HG02678 (cell line): ENCODE measurements around the gene SSH3.
"Not testable (repeated sequence)": the region's sequence is repeated elsewhere in the genome, so short reads cannot be mapped to it uniquely, and the experiment has no call there.

Source experiments
- ATAC-seq: cut with Tn5 transposase; IDR thresholded peaks from one replicate; pipeline ENCODE4 v1.9.1; 2021; ENCODE audit warnings: mild to moderate bottlenecking, moderate library complexity; ENCODE audit not compliant: unreplicated experiment

The SSH3 gene

DNA sequence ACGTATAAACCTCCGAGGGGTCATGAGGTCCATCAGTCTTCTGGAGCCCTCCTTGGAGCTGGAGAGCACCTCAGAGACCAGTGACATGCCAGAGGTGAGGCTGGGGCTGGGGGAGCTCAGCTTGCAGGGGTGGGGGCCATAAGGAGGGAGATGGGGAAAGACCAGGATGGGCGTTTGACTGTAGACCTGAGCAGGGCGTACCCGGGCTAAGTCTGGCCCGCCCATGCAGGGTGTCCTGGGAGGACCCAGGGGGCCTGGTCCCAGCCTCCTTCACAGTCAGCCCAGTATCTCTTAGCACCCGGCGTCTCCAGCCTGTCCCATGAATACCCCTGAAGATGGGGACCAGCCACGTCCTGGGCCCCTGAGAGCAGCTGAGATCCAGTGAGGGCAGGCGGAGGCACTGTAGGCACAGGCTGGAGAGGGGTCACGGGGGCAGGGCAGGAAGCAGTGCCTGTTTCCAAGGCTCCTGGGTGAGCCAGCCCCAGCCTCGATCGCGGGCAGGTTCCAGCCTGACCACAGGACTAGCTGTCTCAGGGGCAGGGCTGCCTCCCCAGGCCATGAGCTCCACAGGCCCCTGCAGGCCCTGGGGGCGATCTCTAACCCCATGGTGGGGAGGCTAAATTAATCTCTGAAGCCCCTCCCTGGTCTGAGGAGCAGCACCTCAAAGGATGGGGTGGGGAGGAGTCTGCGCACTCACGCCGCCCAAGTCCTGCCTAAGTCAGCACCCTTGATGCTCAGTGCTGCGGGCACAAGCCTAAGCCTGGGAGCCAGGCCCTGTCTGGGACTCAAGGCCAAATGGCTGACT lies 7.1 kb downstream of the SSH3 start:
- ATAC-seq: no peak

DNA sequence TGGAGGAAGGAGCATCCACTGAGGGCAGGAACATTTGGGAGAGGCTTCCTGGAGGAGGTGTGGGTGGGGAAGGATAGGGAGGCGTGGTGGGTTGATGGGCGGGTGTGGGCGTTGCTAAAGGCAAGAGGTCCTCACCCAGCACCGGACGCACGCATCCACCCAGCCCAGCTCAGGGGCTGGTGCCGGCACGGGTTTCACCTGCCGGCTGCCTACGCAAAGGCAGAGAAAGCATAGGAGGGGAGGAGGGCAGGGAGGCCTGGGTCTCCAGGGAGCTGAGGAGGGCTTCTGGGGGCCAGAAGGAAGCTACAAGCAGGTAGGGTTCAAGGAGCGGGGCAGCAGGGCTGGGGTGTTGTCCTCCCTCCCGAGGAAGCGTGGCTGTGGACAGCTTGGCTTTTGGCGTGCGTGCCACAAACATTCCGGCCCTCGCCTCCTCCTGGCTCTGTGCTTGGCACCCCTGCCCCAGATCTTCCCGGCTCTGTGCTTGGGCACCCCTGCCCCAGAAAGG lies 7.8 kb downstream of the SSH3 start:
- ATAC-seq: no peak

DNA sequence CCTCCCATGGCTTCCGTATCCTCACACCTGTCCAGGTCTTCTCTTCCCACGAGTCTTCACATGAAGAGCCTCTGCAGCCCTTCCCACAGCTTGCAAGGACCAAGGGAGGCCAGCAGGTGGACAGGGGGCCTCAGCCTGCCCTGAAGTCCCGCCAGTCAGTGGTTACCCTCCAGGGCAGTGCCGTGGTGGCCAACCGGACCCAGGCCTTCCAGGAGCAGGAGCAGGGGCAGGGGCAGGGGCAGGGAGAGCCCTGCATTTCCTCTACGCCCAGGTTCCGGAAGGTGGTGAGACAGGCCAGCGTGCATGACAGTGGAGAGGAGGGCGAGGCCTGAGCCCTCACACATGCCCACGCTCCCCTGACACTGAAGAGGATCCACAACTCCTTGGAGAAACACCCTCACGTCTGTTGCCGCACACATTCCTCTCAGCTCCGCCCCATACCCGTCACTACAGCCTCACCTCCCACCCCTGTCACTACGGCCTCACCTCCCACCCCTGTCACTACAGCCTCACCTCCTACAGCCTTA lies 8.3 kb downstream of the SSH3 start:
- ATAC-seq: no peak

DNA sequence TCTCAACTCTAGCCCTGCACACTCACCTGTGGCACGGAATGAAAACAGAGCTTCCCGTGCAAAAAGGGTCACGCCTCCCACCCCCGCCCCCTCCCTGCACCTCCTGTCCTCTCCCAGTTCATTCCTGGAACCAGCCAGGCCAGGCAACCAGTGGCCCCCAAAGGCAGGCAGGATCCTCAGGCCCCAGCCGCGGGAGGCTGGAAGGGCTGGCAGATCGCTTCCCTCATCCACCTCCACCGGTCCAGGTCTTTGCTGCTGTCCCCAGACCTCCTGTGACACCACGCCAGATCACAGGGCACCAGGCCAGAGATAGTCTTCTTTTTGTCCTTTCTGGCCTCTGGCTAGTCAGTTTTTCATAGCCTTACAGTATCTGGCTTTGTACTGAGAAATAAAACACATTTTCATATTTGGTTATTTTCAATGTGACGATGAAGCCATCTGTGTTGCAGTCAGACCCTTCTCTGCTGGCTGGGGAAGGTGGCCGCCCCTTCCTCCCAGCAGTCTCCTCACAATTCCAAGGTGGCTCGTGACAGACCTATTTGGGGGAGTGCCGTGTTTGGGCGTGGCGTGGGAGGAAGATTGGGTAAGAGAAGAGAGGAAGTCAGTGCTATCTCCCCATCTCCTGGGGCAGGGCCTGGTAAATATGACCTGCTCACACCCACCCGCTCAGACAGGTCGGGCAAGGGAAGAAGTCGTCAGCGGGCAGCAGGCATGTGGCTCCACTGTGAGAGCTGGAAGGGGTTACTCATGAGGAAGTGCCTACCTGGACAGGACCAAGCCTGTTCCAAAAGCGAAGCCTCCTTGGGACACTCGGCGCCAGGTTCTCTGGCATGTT lies 9.1 kb downstream of the SSH3 start:
- ATAC-seq: no peak

DNA sequence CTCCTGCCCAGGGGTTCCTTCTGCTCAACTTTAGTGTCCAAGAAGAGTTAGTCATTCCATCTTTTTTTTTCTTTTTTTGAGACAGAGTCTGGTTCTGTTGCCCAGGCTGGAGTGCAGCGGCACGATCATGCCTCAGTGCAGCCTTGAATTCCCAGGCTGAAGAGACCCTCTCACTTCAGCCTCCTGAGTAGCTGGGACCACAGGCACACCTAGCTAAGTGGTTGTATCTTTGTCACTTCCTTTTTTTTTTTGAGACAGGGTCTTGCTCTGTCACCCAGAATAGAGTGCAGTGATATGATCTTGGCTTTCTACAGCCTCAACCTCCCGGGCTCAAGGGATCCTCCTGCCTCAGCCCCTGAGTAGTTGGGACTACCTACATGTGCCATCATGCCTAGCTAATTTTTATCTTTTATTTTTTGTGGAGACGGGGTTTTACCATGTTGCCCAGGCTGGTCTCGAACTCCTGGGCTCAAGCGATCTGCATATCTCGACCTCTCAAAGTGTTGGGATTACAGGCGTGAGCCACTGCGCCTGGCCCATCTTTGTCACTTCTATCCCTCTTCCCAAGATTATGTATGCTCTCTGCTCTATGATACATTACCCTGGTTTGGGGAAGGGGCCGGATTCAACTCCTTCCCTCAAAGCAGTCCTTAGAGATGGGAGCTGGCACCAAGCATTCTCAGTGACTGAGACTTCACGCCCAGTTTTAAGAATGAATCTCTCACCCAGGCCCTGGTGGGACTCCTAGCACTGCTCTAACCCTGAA lies 10.0 kb downstream of the SSH3 start:
- ATAC-seq: no peak

DNA sequence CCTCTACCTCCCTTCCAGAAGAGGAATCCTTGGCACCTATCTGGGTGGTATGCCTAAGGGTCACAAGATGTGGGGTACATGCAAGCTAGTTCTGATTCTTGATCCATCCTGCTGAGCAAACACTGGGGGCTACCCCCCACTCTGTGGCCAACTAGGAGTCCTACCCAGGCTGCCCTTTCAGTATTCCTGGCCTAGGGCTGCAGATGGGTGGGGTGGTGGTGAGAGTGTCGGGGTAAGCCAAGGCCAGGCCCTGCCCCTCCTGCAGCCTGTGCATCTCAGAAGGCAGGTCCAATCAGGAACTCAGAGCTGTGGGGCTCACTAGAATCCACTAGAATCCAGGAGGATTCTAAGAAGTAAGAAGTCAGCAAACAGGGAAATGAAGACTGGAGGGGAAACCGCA lies 10.9 kb downstream of the SSH3 start:
- no peak for ATAC-seq

DNA sequence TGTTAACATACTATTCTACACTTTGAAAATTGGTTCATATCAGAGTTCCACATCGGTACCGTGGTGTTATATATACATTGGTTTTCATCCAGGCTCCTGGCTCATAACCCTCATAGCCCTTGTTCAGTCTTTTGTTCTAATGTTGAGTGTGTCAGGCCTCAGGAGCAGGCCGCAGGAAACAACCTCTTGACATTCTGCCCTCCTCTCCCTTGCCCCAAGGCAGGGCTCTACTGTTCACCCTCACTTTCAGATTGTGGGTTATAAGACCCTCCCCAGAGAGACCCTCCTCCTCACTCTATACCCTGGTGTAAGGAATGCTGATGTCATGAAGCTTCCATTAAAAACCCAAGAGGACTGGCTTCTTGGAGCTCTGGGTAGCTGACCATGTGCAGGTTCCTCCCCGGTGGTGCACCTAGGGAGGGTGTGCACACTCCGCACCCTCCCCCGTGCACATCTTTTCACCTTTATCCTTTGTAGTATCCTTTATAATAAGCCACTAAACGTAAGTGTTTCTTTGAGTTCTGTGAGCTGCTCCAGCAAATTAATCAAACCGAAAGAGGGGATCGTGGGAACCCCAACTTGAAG lies 12.1 kb downstream of the SSH3 start:
- ATAC-seq: no peak

DNA sequence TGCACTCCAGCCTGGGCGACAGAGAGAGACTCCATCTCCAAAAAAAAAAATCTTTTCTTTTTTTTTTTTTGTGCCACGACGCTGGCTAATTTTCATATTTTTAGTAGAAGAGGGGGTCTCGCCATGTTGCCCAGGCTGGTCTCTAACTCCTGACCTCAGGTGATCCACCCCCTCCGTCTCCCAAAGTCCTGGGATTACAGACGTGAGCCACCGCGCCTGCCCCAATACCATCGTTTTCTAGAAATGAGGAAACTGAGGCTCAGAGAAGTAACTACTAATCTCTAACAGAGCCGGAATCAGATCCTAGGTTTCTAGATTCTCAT lies 13.5 kb downstream of the SSH3 start:
- no peak for ATAC-seq

DNA sequence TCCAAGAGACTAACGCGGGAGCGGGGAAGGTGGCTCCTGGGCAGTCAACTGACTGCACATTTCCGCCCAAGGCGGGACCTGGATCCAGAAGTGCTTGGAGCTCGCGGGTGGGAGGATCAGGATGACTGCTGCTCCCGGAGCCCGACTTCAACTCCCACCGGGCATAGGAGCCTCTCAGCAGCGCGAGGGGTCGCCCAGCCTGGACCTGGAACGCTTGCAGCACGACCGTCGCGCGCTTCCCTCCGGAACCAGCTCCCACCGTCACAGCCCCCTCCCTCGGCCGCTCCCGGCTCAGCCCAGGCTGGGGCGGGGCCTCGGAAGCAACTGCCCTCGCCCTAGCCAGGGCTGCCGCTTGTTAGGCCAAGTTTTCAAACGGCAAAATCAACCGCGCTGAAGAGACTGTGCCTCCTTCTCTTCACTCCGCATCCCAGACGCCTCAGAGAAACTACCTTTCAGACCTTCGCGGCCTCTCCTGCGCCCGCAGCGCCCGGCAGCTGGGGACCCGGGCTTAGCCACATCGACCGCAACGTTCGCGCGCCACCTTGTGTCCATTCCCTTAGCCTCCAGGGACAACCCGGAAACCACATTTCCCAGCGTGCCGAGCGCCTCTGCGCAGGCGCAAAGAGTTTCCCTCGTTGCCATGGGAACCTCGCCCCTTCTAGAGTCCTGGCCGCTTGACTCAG lies 14.0 kb downstream of the SSH3 start:
- ATAC-seq: peak; percentile 89

DNA sequence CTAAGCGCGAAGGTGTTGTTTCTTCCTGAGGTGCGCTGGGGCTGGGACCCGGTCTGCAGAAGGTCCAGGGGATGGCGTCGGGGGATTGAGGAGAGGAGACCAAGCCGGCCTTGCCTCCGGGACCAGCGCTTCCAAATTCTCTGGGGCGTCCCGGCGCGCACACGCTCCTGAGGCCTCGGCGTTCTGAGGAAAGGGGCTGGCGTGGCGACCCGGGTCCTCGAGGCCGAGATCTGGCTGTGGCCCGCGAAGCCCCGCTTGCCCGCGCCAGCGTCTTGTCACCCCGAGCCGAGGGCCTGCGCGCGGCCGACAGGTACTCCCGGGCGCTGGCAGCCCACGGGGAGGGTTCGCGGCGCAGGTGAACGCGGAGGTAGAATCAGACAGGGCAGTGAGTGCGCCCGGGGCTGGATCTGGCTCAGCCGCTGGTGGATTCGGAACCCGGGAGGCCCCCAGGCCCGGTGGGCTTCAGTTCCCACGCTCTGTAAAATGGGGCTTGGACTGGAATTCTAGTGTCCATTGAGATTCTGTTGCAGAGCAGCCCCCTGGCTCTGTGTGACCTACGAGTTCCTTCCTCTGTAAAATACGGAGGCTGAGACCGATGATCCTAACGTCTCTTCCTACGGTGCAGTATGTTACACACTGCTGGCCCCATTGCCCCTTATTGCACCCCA lies 14.7 kb downstream of the SSH3 start:
- ATAC-seq: peak; percentile 17

DNA sequence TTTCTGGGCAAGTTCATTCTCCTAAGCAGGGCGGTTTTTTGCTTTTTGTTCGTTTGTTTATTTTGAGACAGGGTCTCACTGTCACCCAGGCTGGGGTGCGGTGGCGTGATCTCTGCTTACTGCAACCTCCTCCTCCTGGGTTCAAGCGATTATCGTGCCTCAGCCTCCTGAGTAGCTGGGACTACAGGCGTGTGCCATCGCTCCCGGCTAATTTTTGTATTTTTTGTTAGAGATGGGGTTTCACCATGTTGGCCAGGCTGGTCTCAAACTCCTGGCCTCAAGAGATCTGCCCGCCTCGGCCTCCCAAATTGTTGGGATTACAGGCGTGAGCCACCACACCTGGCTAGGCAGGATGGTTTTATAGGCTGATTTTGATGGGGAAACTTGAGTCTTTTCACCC lies 15.5 kb downstream of the SSH3 start:
- ATAC-seq: not testable (repeated sequence)

DNA sequence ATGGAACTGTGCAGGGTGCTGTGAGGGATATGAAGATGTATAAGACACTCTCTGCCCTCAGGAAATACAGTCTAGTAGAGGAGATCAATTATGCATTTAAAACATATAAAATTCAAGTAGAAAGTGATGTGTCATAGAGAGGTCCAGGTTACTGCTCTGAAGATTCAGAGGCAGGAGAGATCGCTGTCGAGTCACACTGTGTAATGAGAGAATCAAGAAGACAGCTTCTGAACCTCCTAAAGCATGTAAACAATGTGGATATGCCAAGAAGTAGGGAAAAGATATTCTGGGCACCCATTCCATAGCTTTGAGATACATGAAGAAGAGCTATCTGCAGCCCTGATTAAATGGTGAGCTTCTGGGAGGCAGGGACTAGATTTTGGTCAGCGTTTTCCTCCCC lies 16.7 kb downstream of the SSH3 start:
- ATAC-seq: no peak

DNA sequence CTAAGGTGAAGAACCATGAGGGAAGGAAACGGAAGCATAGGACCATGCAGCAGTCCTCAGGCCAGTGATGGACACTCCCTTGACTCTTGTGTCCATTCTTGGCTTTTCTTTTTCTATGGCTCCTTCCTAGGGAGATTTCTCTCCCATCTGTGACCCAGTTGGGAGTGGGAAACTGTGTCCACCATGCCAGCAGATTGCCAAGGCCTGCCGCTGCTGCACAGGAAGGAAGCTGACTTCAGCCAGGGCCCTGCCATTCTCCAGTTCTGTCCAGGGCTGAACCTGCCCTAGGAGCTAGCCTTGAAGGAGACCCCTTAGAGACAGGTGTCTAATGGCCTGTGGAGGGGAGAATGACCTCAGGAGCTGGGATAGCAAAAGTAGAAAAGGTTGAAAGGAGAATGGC lies 17.4 kb downstream of the SSH3 start:
- no peak for ATAC-seq

DNA sequence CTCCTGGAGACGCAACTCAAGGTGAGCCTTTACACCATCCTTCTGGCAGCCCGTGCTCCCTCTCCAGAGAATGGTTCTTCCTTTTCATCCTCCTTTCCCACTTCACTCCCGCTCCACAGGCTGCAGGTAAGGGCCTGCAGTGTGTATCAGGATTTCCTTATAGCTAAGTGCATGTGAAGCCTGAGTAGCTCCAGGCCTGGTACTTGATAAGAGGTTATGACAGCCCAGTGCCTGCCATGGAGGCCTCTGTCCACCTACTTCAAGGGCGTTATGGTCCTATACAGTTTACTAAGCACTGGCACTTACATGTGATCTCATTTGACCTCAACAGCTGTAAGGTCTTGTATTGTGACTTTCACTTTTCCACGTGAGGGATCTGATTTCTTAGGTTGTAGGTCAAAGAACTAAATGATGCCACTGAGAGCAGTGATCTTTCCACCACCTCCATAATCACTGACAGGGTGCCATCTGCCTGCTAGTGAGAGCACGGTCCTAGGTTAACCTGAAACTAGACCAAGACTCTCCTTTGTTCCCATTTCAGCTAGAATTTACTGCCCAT lies 18.1 kb downstream of the SSH3 start:
- no peak for ATAC-seq

DNA sequence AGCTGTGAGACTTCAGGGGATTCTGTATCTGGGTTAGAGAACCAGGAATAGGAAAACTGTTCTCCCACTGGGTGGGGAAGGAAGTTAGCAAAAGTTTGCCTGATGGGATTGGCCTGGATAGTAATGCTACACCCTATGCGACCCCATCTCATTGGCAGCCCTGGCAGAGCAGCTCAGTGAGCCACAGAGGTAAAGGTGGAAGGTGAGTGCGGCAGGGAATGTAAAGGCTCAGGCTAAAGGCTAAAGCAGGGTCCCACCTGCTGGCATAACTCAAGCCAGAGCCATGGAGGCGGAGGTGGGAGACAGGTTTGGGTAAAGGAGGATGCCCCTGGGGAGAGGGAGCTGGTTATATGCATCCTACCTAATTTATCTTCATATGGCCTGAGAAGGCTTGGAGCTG lies 18.7 kb downstream of the SSH3 start:
- ATAC-seq: no peak

DNA sequence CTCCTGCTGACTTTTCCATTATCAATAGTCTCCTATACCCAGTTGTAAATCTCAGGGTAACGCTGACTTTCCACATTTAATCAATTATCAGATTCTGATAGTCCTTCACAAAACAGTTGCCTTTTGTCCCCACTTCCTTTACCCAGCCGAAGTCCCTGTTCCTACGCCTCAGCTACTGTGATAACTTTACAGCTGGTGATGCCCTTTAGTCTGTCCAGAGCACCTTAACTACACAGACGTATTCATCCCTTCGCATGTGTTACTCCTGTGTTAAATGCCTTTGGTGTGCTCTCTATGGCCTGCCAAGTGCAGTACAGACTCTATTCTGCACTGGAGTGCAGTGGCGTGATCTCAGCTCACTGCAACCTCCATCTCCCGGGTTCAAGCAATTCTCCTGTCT lies 20.2 kb downstream of the SSH3 start:
- no peak for ATAC-seq

DNA sequence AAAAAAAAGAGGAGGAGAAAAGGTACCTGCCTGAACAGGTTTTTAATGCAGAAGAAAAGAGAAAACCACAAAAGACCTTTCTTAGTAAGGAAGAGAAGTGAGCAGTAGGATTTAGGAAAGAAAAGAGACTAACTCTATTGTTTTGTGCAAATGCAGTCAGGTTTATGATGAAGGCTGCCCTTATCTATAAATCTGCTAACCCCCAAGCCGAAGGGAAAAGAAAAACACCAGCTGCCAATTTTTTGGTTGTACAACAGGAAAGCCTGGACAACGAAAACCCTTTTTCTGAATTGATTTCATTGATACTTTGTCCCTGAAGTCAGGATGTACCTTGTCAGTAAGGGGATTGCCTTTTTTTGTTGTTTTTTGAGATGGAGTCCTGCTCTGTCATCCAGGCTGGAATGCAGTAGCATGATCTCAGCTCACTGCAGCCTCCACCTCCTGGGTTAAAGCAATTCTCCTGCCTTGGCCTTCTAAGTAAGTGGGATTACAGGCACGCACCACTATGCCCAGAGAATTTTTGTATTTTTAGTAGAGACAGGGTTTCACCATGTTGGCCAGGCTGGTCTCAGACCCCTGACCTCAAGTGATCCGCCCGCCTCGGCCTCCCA lies 28.9 kb downstream of the SSH3 start:
- ATAC-seq: no peak

DNA sequence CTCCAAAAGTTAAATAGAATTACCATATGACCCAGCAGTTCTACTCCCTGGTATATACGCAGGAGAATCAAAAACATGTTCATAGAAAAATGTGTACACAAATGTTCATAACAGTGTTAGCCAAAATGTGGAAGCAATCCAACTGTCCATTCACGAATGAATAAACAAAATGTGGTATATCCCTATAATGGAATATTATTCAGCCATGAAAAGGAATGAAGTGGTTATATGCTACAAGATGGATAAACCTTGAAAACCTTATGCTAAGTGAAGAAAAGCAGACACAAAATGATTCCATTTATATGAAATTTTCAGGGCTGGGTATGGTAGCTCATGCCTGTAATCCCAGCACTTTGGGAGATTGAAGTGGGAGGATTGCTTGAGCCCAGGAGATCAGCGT lies 33.9 kb downstream of the SSH3 start:
- ATAC-seq: no peak

DNA sequence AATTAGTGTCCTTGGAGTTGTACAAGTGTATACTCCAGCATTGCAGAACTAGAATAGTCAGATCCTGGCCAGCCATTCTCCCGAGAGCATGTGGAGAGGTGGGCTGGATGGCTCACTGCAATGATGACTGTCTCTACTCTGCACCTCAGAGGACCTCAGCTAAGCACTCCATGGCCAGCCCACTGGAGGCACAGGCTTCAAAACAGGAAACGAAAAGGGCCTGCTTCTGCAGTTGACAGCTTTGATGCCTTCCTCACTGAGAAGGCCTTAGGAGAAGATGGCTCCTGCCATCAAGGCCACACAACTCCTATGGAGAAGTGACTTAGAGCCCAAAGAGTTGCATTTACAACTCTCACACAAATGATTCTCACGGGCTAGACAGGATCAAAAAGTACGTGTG lies 40.9 kb downstream of the SSH3 start:
- ATAC-seq: no peak
